T1000 (cell line): ENCODE measurements around the gene ALPK3.

Source experiments
- DNase-seq: peaks from one replicate; lab custom pipeline; 2025; ENCODE audit warnings: mixed read lengths; lab: John Stamatoyannopoulos, UW

ALPK3 gene

GRCh38 chr15:84846269-84846668, 29.1 kb downstream of the ALPK3 start:
- DNase-seq = no peak

DNA sequence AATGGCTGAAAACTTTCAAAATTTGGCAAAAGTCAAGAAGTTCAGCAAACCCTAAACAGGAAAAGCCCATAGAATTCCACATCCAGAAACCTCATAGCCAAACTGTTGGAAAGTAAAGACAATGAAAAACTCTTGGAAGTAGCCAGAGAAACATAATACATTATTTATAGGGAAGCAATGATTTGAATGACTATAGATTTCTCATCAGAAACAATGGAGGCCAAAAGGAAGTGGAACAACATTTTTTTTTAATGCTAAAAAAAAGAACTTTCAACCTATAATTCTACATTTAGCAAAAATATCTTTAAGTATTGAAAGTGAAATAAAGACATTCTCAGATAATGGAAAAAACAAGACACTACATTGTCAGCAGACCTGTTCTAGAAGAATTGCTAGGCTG, 30.2 kb downstream of the ALPK3 start:
- DNase-seq = no peak

- DNase-seq = no peak
Observed at GRCh38 chr15:84852212-84852611, 35.1 kb downstream of the ALPK3 start.

DNA sequence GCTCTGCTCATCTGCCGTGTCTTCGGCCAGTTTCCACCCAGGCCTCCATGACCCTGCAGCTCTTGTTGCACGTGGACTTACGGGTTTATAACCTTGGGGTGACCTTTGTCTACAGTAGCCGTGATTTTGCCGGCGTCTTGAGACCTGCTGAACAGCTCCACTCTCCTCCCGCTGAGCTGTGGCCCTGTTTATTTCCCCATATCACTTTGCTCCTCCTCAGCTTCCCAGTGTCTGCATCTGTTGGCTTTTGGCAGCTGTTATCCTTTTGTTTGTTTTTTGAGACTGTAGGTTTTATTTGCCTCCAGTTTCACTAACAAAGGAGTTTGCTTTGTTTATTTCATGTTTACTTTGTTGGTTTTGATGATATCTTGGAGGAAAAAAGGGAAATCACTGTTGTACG, 38.0 kb downstream of the ALPK3 start:
- DNase-seq = no peak

GRCh38 chr15:84855765-84856164, 38.6 kb downstream of the ALPK3 start:
- DNase-seq = no peak

DNA sequence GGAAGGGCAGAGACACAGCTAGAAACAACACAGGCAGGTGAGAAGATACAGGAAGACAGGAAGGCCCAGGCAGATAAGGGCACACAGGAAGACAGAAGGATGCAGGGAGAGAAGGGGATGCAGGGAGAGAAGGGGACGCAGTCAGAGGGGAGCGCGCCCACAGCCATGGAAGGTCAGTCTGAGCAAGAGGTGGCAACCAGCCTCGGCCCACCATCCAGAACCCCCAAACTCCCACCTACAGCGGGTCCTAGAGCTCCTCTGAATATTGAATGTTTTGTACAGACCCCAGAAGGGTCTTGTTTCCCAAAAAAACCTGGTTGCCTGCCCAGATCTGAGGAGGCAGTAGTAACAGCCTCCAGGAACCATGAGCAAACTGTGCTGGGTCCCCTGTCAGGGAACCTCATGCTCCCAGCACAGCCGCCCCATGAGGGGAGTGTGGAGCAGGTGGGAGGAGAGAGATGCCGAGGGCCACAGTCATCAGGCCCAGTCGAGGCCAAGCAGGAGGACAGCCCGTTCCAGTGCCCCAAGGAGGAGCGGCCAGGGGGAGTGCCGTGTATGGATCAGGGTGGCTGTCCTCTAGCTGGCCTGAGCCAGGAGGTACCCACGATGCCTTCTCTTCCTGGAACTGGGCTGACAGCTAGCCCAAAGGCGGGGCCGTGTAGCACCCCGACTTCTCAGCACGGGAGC, 39.7 kb downstream of the ALPK3 start:
- no peak for DNase-seq

- DNase-seq = no peak
Observed at GRCh38 chr15:84857418-84858004, 40.4 kb downstream of the ALPK3 start.

DNA sequence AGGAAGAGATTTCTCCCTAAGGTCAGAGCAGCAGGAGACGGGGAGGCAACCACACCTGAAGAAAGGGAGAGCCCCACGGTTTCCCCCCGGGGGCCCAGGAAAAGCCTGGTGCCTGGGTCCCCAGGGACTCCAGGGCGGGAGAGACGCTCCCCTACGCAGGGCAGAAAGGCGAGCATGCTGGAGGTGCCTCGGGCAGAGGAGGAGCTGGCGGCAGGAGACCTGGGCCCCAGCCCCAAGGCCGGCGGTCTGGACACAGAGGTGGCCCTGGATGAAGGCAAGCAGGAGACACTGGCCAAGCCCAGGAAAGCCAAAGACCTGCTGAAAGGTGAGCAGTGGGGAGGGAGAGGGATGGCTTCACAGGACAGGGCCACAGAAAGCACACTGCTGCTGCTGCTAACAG, 41.1 kb downstream of the ALPK3 start:
- no peak for DNase-seq

DNA sequence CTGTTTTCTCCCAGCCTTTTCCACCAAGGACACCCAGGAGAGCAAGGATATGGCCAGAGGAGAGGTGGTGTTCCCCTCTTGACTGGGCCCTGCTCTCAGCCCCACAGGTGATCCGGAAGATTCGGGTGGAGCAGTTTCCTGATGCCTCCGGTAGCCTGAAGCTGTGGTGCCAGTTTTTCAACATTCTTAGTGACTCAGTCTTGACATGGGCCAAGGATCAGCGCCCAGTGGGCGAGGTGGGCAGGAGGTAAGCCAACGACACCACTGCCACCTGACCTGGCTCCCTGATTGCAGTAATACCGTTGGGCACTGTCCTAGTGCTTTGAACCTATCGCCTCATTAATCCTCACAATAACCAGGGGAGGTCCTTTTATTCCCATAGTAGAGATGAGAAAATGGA, 42.0 kb downstream of the ALPK3 start:
- DNase-seq = no peak

DNA sequence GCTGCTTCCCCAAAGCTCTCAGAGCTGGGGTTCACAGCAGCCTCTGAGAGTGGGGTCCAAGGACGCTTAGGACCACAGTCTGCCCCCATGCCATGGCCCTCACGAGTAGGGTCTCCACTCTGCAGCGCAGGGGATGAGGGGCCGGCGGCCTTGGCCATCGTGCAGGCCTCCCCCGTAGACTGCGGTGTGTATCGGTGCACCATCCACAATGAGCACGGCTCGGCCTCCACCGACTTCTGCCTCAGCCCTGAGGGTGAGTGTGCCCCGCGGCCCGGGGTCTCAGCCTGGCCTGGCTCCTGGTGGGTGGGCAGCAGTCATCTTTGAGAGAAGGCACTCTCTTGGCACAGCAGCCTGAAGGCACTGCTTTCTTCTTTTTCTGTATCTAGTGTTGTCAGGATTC, 42.5 kb downstream of the ALPK3 start:
- DNase-seq = no peak

DNA sequence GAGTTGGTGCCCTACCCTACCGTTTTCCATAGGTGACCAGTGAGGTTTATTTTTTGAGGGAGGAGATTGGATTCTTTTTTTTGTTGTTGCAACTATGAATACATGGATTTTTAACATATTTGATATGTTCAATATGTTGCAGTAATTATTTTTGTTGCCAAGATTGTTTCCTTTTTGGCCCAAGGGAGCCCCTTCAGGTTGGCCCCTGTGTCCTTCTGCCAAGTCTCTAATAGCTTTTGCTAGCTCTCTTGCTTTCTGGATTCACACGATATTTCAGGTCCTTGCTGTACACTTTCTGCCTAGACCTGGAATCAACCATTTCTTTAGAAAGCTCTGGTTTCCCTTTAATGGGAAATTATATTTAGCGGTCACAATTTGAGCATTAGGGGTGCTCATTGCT, 44.6 kb downstream of the ALPK3 start:
- no peak for DNase-seq

DNA sequence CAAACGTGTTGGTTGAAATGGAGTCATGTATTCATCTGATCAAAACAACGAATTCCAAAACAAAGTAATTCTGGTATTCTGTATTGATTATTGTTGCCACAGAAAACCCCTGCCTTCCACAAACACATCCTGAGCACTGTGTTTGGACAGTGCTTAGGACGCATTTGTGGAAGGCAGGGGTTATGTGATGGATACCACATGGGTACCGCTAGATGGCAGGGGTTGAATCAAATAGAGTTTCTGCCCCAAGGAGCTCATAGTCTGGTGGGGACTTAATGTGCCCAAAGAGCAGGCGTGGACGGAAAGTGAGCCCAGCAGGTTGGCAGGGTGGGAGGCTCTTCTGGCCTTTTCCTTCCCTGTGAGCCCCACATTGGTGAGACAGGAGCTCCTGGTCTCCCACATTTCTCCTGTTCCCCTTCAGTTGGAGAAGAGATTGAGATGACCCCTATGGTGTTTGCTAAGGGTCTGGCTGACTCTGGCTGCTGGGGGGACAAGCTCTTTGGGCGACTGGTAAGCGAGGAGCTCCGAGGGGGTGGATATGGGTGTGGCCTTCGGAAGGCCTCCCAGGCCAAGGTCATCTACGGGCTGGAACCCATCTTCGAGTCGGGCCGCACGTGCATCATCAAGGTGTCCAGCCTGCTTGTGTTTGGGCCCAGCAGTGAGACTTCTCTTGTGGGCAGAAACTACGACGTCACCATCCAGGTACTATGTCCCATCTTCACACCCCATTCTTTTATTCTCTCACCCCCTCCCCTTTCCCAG, 45.2 kb downstream of the ALPK3 start:
- DNase-seq = no peak

- DNase-seq = no peak
Observed at GRCh38 chr15:84863565-84864443, 46.6 kb downstream of the ALPK3 start.

DNA sequence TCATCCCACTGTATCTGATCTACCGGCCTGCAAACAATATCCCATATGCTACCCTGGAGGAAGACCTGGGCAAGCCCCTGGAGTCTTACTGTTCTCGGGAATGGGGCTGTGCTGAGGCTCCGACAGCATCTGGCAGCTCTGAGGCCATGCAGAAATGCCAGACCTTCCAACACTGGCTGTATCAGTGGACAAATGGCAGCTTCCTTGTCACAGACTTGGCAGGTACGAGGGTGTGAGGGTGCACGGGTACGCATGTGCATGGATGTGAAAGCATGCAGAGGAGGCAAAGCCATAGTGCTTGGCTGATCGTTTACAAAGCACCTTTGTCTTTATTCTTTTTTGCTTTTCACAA, 47.3 kb downstream of the ALPK3 start:
- no peak for DNase-seq

DNA sequence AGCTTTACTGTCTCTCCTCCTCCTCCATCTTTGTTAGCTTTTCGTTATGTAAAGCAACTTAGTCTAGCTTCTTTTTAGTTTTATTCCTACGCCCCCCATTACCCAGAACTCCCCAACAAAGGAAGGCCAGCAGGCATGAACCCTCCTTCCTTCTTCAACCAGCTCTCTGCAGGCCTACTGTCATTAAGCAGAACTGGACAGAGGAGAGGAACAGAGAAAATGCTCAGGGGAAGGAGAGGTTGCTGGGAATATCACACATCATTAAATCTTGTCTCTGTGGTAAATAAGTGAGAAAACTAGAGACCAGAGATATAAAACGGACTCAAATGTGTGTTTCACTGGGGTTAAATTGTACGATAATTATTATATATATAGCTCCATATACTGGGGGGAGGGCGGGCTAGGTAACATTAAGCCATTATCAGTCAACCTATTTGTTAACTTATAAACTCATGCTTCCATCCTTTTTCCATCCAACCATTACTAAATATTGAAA, 48.0 kb downstream of the ALPK3 start:
- DNase-seq = no peak

DNA sequence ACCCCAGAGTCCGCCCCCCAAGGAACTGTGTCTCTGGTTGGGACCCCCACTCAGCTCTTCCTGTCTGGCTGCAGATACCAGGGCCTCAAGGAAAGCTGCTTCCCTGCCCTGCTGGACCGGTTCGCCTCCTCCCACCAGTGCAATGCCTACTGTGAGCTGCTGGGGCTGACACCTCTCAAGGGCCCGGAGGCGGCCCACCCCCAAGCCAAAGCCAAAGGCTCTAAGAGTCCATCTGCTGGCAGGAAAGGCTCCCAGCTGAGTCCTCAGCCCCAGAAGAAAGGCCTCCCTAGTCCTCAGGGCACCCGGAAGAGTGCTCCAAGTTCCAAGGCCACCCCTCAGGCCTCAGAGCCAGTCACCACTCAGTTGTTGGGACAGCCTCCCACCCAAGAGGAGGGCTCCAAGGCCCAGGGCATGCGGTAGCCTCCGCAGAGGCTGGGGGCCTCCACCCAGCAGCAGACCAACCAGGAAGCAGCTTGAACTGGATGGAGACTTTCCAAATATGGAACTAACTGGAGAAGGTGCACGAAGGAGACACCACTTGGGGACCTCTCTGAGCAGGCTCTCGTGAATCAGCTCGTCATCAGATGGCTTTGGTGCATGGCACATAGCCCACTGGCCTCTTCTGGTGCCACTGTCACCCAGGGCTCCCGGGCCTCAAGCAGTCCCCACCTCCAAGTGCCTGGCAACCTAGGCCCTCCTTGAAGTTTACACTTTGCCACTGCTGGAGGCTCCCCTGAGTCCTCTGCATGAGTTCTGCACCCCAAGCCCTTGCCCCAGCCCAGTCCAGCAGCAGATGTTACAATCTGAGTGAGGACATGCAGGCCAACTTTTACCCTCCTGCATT, 51.1 kb downstream of the ALPK3 start:
- DNase-seq = no peak

DNA sequence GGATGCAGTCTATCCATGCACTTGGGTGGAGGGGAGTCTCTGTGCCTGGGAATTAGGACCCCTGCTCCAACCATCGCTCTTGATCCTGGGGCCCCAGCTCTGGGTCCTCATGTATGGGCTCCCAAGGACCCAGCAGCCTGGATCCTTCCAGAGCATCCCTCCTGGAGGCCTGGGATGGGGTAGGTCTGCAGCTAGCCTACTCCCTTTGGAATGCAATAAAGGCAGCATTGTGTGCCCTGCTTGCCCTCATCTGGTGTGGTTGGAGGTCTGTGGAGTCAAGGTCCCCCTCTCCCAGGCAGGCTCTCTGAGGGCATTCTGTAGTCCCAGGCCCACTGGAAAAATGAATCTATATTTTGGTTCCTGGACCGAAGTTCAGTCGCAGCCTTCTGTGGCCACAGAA, 52.4 kb downstream of the ALPK3 start:
- no peak for DNase-seq

DNA sequence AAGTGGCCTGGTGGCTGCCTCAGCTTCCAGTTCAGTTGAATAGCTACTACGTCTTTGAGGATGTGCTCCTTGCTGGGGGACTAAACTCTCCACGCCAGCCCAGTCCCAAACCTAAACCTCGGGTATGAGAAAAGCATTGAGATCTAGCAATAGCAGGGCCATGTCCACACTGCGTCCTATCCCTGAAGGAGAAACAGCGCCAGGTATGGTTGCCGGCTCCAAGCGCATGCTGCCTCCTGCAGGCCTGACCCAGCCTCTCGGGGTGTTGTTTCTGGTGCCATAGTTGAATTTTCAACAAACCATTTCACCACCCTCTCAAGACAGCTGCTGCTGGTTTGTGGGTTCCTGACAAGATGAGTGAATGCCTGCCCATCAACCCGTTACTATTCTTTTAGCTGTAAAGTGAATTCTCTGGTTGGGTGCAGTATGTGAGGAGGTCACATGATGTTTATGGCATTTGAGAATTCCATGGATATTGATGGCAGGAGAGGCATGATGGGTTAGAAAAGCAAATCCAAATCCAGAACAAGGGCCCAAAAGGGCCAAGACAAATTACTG, 54.4 kb downstream of the ALPK3 start:
- no peak for DNase-seq

DNA sequence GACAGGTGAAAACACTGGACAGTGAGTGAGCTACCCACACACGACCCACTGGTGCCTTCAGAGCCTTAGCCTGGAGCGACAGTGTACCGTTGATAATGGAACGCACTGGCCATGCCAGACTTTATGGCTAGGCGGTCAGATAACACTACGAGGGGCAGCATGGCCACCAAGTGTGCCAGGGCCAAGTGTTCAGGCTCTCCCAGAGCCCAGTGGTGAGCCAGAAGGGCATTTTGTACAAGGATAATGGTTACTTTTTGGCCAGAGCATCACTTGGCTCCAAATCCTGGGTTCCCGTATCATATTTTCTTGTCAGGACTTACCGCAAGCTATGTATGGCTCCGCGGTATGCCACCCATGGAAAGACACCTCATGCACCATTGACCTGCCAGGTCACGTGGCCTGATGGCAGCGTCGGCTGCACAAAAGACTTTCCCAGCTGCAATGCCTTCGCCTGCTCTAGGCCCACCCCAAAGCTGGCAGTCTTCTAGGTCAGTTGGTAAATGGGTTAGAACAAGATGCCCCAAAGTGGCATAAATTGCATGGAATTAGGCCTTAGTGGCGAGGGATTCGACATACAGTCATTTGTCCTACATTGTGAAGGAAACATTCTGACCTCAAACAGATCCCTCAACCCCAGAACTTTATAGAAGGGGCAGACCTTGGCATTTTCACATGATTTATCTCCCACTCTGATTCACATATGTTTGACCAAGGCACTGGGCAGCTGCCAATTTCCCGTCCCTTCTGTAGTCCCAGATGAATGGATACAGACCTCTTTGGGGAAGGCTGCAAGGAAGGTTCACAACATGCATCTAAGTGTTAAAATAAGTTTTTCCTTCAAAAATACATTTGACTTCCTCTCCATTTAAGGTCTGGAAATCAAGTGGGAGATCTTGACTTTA, 55.1 kb downstream of the ALPK3 start:
- DNase-seq = no peak

- DNase-seq = no peak
Observed at GRCh38 chr15:84873997-84874396, 56.8 kb downstream of the ALPK3 start.
